Adrenal gland (tissue), 12 donors: ENCODE data around the gene SLC8A3. TPM values are rescaled to one million over a fixed set of nuclear protein-coding genes. Genes with fewer than 3 reads are reported as not detected.

ENCODE experiments used
- DNase-seq, 7 donors: peaks; one replicate each; pipeline ENCODE4 v3.0.0-alpha.2; 2019 to 2020
- H3K27ac ChIP-seq, 5 donors: fragments of 200-600 bp; sonication (generic) in 4 of 5; 1 replicate in 3 of 5; 2 replicates in 2 of 5; pipeline versions ENCODE4 v1.5.1 to v1.8.0; 2016 to 2020; ENCODE audit warnings: mild to moderate bottlenecking in 1 of 5
- H3K27me3 ChIP-seq: fragments of 200-600 bp; 2 replicates; pipeline ENCODE4 v1.8.0; 2021
- H3K36me3 ChIP-seq, 2 donors: fragments of 200-600 bp; replicated peaks in 1 of 2; 1 replicate in 1 of 2; 2 replicates in 1 of 2; pipeline versions ENCODE4 v1.5.1 to v1.8.0; 2018 to 2022
- H3K4me1 ChIP-seq, 2 donors: fragments of 200-600 bp; replicated peaks in 1 of 2; 1 replicate in 1 of 2; 2 replicates in 1 of 2; pipeline versions ENCODE4 v1.5.1 to v1.8.0; 2018 to 2021
- H3K4me3 ChIP-seq, 4 donors: fragments of 200-600 bp; sonication (generic) in 3 of 4; one replicate each; pipeline ENCODE4 v1.5.1; 2016 to 2018
- H3K9me3 ChIP-seq, 3 donors: fragments of 200-600 bp; sonication (generic) in 1 of 3; replicated peaks in 1 of 3; 1 replicate in 2 of 3; 2 replicates in 1 of 3; pipeline versions ENCODE4 v1.5.1 to v1.8.0; 2016 to 2021
- CTCF ChIP-seq, 6 experiments: fragments of 450-650 bp in 4 of 6; fragments of 200-600 bp in 2 of 6; sonication (generic) in 1 of 6; IDR thresholded peaks; 1 replicate in 5 of 6; 2 replicates in 1 of 6; pipeline versions ENCODE4 v1.5.1 to v1.8.0; 2016 to 2021; ENCODE audit warnings: antibody characterized with exemption in 6 of 6, mild to moderate bottlenecking in 2 of 6, moderate library complexity in 1 of 6
- POLR2A ChIP-seq, 2 donors: fragments of 450-650 bp; IDR thresholded peaks; one replicate each; pipeline ENCODE4 v1.6.1; 2017; ENCODE audit warnings: antibody characterized with exemption in 2 of 2, mild to moderate bottlenecking in 2 of 2, moderate library complexity in 1 of 2
- WGBS, 4 donors: extraction: QIAGEN DNeasy Blood & Tissue Kit in 2 of 4; methylation state at CpG; one replicate each; pipeline versions ENCODE4 v1.1.5 to v1.1.7; 2013 to 2017; 5-methylcytosine and 5-hydroxymethylcytosine counted together
- intact Hi-C, 2 donors: fragments of 100-400 bp; cut with DNase I; formaldehyde crosslinking; loops; one replicate each; pipeline versions ENCODE4 v1.14.1 to v1.15.0; 2022 to 2023
- polyA plus RNA-seq, 3 donors: library from polyadenylated mRNA; stranded (reverse); fragments of 200-250 nt in 2 of 3; fragments of 350-450 nt in 1 of 3; fragmentation: Illumina TruSeq in 1 of 3; extraction: RNeasy Lipid Tissue Mini Kit (QIAGEN cat#74804) in 1 of 3; gene quantifications; one replicate each; pipeline ENCODE4 v1.2.3, GENCODE V29; 2013 to 2014
- total RNA-seq, 9 donors: library from RNA; depleted of rRNA in 4 of 9; stranded (reverse); fragments of >200 nt in 4 of 9; fragments of 120-200 nt in 1 of 9; fragmentation: NEBNext Ultra II Directional in 1 of 9; extraction: Animal tissue kit (Norgen Biotek cat#: 25700) in 1 of 9; gene quantifications; one replicate each; pipeline versions ENCODE4 v1.1.0 to v1.2.4, GENCODE V29; 2013 to 2023
- donor health status: healthy with polysubstance abuse.
- donor health status: Bipolar disorder and iron deficiency.
- donor health status: DM: yes; HTN: yes; CAD: no.
- donor health status: DM: no; HTN: no; CAD: no.
- donor health status: DM: no; HTN: no; CAD: no.
- donor health status: DM: yes; HTN: yes; CAD: no.

The SLC8A3 gene
- total and polyA plus RNA-seq, 12 donors = 0.08 to 2.1 (median 0.62) TPM; not detected in 4

GRCh38 chr14:70027785-70028428 is 160.8 kb downstream of the SLC8A3 start:
- WGBS, 4 donors = 30 to 35% (median 33%) methylated on average over 17 of the region's 17 CpGs
- no peaks in the 10 kb centered on the region for H3K36me3 ChIP-seq
- H3K9me3 ChIP-seq = no peaks in the 10 kb centered on the region
- H3K27me3 ChIP-seq = no peaks in the 10 kb centered on the region
- intact Hi-C loops = loop anchor here (2.0 to 5.0 kb wide), 2 partner anchors 211 kb away; no protein-coding TSS in a partner anchor
- no peaks in the 10 kb centered on the region for H3K4me1 ChIP-seq
- no peak overlapping the region for H3K4me3 ChIP-seq
- peak; percentile 52 to 87 (median 74) for DNase-seq
- H3K27ac ChIP-seq = no peak overlapping the region
- TF ChIP-seq CTCF (IDR thresholded peaks at IDR 0.05) = peak; percentile 89 to 98 (median 93)
- no peak for TF ChIP-seq POLR2A (IDR thresholded peaks at IDR 0.05)

GRCh38 chr14:70023871-70024270 is 164.9 kb downstream of the SLC8A3 start:
- no peaks in the 10 kb centered on the region for H3K27me3 ChIP-seq
- H3K27ac ChIP-seq = no peak overlapping the region
- H3K4me3 ChIP-seq = no peak overlapping the region
- TF ChIP-seq CTCF (IDR thresholded peaks at IDR 0.05) = no peak
- TF ChIP-seq POLR2A (IDR thresholded peaks at IDR 0.05) = no peak
- no peaks in the 10 kb centered on the region for H3K36me3 ChIP-seq
- H3K4me1 ChIP-seq = no peaks in the 10 kb centered on the region
- DNase-seq = no peak
- intact Hi-C loops = no loop called here
- WGBS, 4 donors = 0 to 50% (median 13%) methylated on average over 1 of the region's 1 CpG
- H3K9me3 ChIP-seq = no peaks in the 10 kb centered on the region

- H3K4me1 ChIP-seq = no peaks in the 10 kb centered on the region
- TF ChIP-seq POLR2A (IDR thresholded peaks at IDR 0.05) (no peak), CTCF (IDR thresholded peaks at IDR 0.05) (no peak)
- DNase-seq = no peak
- no peaks in the 10 kb centered on the region for H3K9me3 ChIP-seq
- intact Hi-C loops = no loop called here
- 87 to 94% (median 89%) methylated on average over 13 to 15 of the region's 15 CpGs for WGBS, 4 donors
- H3K27me3 ChIP-seq = no peaks in the 10 kb centered on the region
- no peak overlapping the region for H3K4me3 ChIP-seq
- no peak overlapping the region for H3K27ac ChIP-seq
- no peaks in the 10 kb centered on the region for H3K36me3 ChIP-seq
Observed at GRCh38 chr14:70022771-70023445, 165.8 kb downstream of the SLC8A3 start.

GRCh38 chr14:70021548-70022220 is 167.1 kb downstream of the SLC8A3 start:
- peak in 1 of 7 donors; percentile 3 for DNase-seq
- intact Hi-C loops = no loop called here
- no peak for TF ChIP-seq POLR2A (IDR thresholded peaks at IDR 0.05)
- TF ChIP-seq CTCF (IDR thresholded peaks at IDR 0.05) = no peak
- H3K4me1 ChIP-seq = no peaks in the 10 kb centered on the region
- WGBS, 4 donors = 72 to 84% (median 80%) methylated on average over 6 to 8 of the region's 8 CpGs
- H3K9me3 ChIP-seq = no peaks in the 10 kb centered on the region
- no peak overlapping the region for H3K4me3 ChIP-seq
- H3K36me3 ChIP-seq = no peaks in the 10 kb centered on the region
- no peak overlapping the region for H3K27ac ChIP-seq
- H3K27me3 ChIP-seq = no peaks in the 10 kb centered on the region
